ENCODE results near the gene CETP.
"Not testable (repeated sequence)": the region's sequence is repeated elsewhere in the genome, so short reads cannot be mapped to it uniquely, and the experiment has no call there.

The CETP gene

DNA sequence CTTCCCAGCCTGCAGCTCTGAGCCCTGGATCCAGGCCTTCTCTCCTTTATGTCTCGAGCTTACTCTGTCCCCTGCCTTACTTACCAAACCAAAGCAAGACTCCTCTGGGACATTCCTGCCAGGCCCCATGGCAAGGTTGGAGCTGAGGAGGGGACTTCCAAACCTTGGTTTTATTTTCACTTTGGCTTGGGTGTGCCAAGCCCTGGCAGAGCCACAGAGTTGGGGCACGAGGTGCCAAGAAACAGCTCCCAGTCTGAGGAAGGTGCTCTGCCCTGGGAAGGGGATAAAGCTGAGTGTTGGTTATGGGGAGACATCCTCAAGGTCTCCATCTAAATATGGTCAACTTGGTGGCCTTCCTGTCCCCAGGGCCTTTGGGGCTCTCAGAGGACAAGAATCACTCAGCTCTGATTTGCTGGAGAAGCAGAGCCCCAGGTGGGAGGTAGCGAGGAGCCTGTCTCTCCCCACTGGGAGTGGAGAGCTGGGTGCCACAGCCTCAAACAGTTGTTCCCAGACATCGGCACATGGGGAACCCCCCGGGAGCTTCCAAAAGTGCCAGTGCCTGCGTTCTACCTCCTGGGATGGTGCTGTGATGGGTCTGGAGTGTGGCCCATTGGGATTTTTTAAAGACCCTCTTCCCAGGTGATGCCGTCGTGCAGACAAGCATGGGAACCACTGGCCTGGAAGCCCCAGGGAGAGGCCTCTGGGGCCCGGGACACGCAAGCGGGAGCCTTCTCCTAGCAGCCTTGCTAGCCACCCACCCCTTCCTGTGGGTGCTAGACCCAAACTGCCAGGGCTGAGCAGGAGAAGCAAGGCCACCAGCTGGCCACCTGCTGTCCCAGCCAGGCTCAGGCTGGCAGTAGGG, 37.9 kb downstream of the CETP start:
- no peak for DNase-seq (ENCODE audit: low spot score)

DNA sequence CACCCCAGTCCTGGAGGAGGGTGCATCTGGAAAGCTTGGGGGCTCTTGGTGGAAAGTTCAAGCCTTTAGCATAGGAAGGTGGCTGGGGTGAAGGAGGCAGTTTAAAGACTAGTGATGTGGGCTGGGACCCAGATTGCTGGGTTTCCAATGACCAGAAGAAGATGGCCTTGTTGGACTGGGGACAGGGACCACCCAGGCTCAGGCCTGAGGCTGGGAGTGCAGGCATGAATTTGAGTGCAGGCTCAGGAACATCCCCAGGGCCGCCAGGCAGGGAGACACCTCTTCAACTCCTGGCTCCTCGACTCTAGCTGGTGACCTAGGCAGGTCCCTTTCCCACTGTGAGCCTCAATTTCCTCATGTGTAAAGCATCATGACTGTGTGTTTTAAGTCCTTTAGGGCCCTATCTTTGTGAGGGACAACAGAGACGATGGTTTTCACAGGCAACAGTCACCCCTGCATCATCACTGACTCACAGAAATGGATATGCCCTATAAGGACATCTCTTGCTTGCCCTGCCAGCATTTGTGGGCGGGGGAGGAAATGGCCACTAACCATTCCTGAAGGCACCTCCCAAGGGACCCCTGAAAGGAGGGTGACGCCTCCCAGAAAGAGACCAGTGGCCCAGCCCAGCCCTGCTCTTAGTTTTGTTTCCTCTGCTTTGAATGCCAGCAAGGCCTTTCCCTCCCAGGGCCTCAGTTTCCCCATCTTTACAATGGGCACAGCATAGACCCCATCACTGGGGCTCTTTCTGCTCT, 38.7 kb downstream of the CETP start:
- DNase-seq (ENCODE audit: low spot score), result no peak

DNA sequence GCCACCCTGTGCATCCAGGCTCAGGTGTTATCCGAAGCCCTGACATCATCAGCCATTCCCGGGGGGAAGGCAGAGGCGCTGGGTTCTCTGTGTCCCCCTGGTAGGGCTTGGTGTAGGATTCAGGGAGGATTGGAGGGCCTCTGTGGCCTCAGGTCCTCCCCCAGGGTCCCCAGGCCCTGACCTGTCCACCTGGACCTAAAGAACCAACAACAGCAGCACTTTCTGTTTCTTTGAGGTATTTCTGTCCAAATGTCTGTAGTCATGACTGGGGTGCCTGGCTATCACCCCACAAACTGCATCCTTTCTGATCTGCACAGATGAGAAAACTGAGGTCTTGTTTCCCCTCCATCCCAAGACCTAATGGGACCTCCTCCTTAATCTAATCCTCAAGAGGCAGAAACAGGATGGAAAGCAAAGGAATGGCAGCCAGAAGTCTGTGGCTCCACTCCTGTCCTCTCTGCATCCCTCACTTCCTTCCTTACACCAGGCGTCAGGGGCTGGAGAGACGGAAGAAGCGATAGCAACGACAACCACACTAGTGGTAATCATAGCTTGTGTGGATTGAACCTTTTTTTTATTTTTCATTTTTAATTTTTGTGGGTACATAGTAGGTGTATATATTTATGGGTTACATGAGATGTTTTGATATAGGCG, 39.4 kb downstream of the CETP start:
- DNase-seq (ENCODE audit: low spot score), result no peak

DNA sequence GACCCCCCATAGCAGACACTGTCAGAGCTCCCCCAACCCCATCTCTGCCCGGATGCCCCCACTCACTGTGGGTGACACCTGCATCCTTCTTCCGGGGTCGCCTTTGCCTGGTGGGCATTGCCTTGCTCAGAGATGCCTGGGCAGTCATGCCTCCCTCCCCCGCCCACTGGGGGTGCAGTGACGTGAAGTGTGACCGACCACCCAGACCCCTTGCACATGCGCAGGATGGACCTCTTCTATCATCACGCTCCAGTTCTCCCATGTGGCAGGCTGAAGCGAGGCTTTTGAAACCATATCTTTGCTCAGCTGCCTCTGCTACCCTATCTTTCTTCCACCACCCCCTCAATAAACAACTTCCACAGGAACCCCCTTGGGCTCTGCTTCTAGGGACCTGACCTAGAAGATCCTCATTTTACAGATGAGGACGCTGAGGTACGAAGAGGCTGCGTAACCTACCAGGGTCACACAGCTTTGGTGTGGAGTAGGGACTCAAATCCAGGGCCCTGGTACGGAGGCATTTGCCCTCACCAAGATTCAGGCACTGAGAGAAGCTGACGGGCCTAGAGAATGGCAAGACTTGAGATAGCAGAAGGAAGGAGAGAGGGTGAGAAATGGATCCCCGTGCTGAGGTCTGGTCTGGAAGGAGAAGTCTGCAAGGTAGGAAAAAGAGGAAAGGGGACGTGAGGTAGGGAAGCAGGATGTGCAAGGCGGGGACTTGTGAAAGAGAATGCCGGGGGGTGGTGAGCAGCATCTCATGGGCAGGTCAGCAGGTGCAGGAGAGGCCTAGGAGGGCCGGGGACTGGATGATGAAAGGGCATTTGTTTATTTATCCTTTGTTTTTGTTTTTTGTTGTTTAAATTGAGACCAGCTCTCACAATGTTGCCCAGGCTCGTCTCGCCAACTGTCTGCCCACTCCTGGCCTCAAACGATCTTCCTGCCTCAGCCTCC, 42.0 kb downstream of the CETP start:
- DNase-seq (ENCODE audit: low spot score), result no peak

DNA sequence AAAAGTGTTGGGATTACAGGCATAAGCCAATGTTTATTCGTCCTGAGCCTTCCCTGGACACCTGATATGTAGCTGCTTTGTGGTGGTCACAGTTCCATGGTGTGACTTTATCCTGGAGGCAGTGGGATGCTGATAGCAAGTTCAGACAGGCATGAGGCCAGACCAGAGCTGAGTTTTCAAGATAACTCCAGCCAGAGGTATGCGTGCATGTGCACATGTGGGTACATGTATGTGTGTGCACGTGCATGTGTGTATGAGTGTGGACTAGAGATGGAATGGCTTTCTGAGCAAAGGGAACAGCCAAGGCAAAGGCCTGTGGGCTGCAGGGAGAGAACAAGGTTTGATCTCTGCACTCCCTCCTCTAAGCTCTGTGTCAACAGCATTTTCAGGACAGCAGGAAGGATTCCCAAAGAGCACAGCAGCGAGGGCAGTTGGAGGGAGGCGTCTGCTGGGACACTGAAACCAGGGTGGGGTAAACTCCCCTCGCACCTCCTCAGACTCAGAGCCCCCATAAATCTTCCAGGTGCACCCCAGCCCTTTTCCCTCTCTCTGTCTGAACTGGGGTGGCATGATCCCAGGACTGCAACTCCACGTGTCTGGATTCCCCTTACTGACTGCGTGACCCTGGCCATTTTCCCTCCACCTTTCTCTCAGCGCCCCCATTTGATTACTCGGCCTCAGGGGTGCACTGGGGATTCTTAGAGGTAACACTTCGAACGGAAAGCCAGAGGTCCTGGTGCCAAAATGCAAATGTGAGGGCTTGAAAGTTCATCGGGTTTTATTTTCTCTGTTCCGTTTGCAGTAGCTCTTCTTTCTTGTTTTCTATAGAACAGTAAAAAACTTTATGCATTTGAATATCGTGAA, 42.9 kb downstream of the CETP start:
- no peak for DNase-seq (ENCODE audit: low spot score)

DNA sequence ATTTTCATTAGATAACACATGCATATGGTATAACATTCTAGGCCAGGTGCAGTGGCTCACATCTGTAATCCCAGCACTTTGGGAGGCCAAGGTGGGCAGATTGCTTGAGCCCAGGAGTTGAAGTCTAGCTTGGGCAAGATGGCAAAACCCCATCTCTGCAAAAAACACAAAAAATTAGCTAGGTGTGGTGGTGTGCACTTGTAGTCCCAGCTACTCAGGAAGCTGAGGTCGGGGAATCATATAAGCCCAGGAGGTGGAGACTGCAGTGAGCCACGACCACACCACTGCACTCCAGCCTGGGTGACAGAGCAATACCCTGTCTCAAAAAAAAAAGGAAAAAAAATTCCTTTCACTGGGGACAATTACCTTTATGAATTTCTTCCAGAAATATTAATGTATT, 43.8 kb downstream of the CETP start:
- DNase-seq (ENCODE audit: low spot score), result not testable (repeated sequence)

DNA sequence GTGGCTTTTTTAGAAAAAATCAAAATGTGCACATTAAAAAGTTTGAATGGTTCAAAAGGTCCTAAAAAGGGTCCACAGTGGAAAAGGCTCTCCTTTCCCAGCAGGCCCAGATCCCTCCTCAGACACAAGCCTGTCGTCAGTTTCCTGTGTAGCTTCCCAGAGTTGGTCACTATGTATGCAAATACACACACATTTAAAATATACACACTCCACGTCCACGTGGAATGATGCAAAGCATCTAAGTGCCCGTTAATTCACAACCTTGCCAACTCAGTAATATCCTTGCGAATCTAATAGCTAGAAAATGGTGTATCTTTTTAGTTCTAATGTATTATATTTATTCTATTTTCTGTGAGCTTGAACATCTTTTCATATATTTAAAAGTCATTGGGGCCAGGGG, 45.3 kb downstream of the CETP start:
- no peak for DNase-seq (ENCODE audit: low spot score)

DNA sequence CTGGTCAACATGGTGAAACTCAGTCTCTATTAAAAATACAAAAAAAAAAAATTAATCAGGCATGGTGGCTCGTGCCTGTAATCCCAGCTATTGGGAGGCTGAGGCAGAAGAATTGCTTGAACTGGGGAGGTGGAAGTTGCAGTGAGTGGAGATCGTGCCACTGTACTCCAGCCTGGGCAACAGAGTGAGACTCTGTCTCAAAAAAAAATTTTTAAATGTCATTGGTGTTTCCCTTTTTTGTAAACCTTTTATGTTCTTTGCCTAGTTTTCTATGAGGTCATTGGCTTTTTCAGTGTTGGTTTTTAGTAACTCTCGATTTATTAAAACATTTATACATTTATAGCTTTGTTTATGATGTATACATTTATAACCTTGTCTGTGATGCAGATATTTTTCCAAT, 45.8 kb downstream of the CETP start:
- no peak for DNase-seq (ENCODE audit: low spot score)

DNA sequence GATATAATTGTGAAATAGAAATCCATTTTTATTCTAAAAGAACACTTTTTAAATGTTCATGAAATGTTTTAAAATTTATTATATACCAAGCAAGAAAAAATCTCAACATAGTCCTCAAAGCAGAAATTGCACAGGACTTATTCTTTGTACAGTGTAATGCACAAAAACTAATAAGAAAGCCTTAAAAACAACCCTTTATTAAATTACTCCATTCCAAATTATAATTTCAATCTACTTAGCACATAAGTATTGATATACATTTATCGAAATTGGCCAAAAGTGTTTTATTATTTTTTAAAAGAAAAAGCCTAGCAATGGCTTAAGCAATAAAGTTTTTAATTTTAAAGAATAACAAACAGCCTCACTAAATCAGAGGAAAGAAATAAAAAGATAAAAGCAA, 46.7 kb downstream of the CETP start:
- DNase-seq (ENCODE audit: low spot score), result no peak

DNA sequence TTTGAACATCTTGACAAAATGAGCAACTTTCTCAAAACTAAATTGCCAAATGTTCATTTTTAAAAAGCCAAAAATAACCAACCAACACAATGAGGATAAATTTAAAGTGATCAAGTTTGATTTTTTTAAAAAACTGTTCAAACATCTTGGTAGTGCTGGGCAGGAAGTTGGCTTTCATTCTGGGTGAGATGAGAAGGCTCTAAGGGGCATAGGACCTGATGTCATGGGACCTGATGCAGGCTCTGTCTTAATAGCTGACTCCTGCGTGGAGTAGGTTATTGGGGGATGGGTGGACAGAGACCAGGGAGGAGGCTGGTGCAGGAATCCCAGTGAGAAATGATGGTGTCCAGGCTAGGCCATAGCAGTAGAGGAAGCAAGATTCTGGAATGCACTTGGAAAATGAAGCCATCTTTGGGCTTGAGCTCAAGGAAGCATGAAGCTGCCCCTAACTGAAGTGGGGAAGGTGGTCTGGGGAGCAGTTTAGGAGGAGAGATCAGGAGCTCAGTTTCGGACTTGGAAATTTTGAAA, 48.0 kb downstream of the CETP start:
- DNase-seq (ENCODE audit: low spot score), result no peak

DNA sequence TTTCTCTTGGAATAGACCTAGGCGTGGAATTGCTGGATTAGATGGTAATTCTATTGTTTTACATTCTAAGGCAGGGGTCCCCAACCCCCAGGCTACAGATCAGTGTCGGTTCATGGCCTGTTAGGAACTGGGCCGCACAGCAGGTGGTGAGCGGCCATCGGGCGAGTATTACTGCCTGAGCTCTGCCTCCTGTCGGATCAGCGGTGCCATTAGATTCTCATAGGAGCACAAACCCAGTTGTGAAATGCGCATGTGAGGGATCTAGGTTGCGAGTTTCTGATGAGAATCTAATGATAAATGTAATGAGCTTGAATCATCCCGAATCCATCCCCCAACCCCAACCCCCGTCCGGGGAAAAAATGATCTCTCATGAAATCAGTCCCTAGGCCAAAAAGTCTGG, 50.6 kb downstream of the CETP start:
- no peak for DNase-seq (ENCODE audit: low spot score)

DNA sequence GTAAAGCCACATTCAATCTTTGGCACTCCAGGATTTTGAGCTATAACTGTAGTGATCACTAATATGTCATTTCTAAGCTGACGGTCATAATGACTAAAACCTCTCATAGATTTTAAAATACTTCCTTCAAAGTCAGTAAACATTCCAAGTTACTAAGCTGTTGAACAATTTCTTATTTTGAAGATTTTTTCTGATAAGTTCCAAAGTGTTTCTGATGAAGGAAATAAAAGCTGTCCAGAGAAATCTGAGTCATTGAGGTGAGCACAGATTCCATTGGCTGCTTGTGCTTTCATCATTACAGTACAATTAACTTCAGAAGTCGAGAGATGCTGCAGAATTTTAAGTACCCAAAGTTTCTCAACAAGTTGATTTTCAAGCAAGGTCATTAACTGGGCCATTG, 51.5 kb downstream of the CETP start:
- no peak for DNase-seq (ENCODE audit: low spot score)

DNA sequence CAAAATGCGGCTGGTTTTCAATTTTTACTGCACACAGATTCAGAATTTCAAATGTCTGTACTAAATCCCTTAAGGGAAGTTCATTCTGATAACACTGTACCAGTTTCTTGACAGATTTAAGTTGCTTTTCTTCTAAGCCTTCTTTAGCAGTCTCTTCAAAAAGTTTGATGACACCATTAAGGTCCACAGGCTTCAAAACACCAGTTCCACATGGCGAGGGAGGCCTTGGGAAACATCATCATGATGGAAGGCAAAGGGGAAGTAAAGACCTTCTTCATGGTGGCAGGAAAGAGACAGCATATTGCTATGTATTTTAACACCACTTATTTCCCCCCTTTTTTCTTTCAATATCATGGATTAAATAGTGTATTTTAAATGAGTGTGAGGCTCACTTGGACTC, 52.2 kb downstream of the CETP start:
- DNase-seq (ENCODE audit: low spot score), result no peak

DNA sequence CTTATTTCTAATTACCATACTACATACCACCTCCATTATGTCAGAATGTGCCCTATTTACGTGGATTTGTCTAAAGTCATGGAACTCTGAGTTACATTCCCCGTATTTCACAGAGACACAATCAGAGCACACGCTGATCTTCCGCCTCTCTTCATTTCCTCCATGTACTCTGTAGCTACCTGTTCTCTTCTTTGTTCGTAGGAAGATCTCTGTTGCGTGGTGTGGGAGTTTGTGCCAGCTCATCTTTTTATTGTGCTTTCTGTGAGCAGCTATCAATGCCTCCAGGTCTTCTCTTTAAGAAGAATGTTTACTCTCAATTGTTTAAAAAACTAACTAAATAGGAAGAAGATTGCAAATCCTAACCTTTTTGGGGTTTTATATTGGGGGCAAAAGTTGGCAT, 54.6 kb downstream of the CETP start:
- no peak for DNase-seq (ENCODE audit: low spot score)

DNA sequence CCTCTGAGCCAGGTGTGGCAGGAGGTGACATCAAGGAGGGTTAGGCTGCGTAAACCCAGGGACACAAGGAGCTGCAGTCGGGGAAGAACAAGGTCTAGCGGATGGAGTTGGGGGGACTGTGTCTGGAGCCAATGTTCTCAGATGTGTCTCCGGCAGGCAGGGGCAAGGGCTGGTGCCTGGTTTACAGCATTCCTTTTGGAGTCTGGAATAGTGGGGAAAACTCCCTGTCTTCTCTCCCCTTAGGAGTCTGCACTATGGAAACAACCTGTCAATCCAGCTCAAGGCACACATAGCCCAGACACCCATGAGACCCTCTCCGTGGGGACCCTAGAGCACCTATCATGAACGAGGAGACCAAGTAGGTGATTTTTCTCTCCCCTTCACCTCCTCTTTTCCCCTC, 55.1 kb downstream of the CETP start:
- DNase-seq (ENCODE audit: low spot score), result no peak

DNA sequence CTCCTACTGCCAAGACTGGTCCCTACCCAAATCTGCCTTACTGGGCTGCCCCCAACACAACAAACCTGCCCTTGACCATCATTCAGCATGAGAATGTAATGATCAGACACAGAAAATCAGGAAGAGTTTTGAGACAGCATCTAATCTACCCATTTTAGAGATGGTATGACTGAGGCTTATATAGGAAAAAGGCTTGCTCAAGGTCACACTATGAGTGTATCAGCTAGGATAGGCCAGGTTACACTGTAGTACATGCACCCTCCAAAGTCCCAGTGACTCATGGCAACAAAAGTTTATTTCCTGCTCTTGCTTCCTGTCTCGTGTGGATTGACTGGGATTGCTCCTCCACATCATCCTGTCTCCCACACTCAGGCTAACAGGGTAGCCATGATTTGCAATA, 55.5 kb downstream of the CETP start:
- no peak for DNase-seq (ENCODE audit: low spot score)

DNA sequence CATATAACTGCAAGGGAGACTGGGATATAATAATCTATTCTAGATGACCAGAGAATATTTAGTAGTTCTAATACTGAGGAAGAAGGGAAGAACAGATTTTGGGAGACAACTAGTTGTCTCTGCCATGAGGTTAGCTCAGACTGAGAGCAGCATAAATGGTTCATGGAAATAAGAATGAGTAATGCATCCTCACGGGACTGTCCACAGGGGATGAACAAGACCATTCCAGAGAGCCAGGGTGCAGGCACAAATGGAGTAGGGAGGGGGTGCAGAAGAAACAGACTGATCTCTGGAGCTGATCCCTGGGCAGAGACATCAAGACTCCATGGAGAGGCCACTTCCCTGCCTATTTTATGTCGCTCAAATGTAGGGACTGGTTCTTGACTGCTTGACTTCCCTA, 58.0 kb downstream of the CETP start:
- DNase-seq (ENCODE audit: low spot score), result no peak

DNA sequence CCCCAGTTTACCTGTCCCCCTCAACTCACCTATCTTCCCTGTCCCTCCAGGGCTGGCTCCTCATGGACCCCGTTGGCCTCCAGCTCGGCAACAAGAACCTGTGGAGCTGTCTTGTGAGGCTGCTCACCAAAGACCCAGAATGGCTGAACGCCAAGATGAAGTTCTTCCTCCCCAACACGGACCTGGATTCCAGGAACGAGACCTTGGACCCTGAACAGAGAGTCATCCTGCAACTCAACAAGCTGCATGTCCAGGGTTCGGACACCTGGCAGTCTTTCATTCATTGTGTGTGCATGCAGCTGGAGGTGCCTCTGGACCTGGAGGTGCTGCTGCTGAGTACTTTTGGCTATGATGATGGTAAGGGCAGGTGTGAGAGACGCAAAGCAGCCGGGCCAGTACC, 58.9 kb downstream of the CETP start:
- DNase-seq (ENCODE audit: low spot score), result no peak

DNA sequence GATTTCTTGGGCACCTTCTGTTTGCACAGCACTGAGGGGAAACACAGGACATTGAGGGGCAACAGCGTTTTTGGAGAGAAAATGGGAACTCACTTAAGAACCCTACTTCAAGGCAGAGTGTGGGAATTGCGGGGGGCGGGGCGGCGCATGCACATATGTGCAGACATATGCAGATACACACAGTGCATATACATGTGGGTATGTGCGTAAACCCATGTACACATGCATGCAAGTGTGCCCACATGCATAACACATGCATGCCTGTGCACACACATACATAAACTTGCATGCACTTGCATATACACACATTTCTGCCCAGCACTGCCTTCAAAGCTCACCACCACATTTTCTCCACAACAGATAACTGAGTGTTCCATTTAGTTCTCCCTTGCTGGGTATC, 60.0 kb downstream of the CETP start:
- DNase-seq (ENCODE audit: low spot score), result no peak

DNA sequence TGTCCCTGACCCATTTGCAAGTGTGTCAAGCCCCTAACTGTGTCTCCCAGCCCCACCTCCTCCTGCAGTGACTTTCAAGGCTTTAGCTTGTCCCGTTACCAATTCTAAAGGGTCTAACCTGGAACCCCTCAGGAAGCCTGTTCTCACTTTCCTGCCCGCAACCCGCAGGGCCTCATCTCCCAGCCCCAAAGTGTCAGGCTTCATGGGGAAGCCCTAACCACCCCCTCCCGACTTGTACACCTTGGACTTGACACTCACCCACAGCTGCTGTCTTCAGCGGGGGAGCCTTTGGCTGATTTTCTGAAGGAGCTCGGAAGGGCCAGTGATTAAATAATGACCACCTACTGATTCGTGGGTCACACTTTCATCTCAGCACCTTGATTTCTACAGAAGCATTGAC, 60.7 kb downstream of the CETP start:
- no peak for DNase-seq (ENCODE audit: low spot score)

Data from LoVo (cell line).